ENCODE measurements around the gene PPP3R1. TPM values are rescaled to one million over a fixed set of nuclear protein-coding genes. Genes with fewer than 3 reads are reported as not detected.

The PPP3R1 gene
- total RNA-seq, 4 donors from 2014 or later = 25.8 to 32.7 (median 28.2) TPM

GRCh38 chr2:68236103-68236734, 16.1 kb downstream of the PPP3R1 start:
- TF ChIP-seq POLR2A (IDR thresholded peaks at IDR 0.05) = no peak
- TF ChIP-seq, protein P1, sequence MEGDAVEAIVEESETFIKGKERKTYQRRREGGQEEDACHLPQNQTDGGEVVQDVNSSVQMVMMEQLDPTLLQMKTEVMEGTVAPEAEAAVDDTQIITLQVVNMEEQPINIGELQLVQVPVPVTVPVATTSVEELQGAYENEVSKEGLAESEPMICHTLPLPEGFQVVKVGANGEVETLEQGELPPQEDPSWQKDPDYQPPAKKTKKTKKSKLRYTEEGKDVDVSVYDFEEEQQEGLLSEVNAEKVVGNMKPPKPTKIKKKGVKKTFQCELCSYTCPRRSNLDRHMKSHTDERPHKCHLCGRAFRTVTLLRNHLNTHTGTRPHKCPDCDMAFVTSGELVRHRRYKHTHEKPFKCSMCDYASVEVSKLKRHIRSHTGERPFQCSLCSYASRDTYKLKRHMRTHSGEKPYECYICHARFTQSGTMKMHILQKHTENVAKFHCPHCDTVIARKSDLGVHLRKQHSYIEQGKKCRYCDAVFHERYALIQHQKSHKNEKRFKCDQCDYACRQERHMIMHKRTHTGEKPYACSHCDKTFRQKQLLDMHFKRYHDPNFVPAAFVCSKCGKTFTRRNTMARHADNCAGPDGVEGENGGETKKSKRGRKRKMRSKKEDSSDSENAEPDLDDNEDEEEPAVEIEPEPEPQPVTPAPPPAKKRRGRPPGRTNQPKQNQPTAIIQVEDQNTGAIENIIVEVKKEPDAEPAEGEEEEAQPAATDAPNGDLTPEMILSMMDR (IDR thresholded peaks at IDR 0.05) = no peak
- peaks cover 22 to 97% (median 33%) of the 10 kb centered on the region in 3 donors for H3K4me1 ChIP-seq
- intact Hi-C loops (cut with DNase I) = no loop called here
- H3K36me3 ChIP-seq = no peaks in the 10 kb centered on the region
- DNase-seq = no peak
- WGBS, 2 donors = 27 to 61% methylated on average over 4 of the region's 4 CpGs
- H3K27ac ChIP-seq = peak overlapping the region in 3 of 4 donors; percentile 0 to 42 (median 36)
- H3K9me3 ChIP-seq = no peaks in the 10 kb centered on the region
- no peaks in the 10 kb centered on the region for H3K27me3 ChIP-seq
- H3K4me3 ChIP-seq = no peak overlapping the region

GRCh38 chr2:68235090-68235489, 17.2 kb downstream of the PPP3R1 start:
- Histone ChIP-seq H3K4me1 (peaks cover 12 to 97% (median 32%) of the 10 kb centered on the region in 3 donors), H3K9me3 (no peaks in the 10 kb centered on the region), H3K27ac (no peak overlapping the region), H3K36me3 (no peaks in the 10 kb centered on the region), H3K4me3 (no peak overlapping the region), H3K27me3 (no peaks in the 10 kb centered on the region)
- WGBS, 2 donors = 92 to 100% methylated on average over 1 of the region's 1 CpG
- no peak for TF ChIP-seq POLR2A (IDR thresholded peaks at IDR 0.05)
- TF ChIP-seq, protein P1 (IDR thresholded peaks at IDR 0.05) = no peak
- no peak for DNase-seq
- intact Hi-C loops (cut with DNase I) = no loop called here

GRCh38 chr2:68234405-68234804, 17.9 kb downstream of the PPP3R1 start:
- Histone ChIP-seq H3K4me1 (peaks cover 12 to 94% (median 32%) of the 10 kb centered on the region in 3 donors), H3K27me3 (no peaks in the 10 kb centered on the region), H3K36me3 (no peaks in the 10 kb centered on the region), H3K27ac (no peak overlapping the region), H3K4me3 (no peak overlapping the region), H3K9me3 (no peaks in the 10 kb centered on the region)
- no peak for DNase-seq
- TF ChIP-seq, protein P1 (IDR thresholded peaks at IDR 0.05) = no peak
- TF ChIP-seq POLR2A (IDR thresholded peaks at IDR 0.05) = no peak
- intact Hi-C loops (cut with DNase I) = no loop called here
- 80 to 88% methylated on average over 4 of the region's 4 CpGs for WGBS, 2 donors

- Histone ChIP-seq H3K27ac (peak overlapping the region in 2 of 4 donors; percentile 38 to 65), H3K36me3 (no peaks in the 10 kb centered on the region), H3K4me1 (peaks cover under 1 to 88% (median 3%) of the 10 kb centered on the region in 3 donors), H3K9me3 (no peaks in the 10 kb centered on the region), H3K27me3 (no peaks in the 10 kb centered on the region), H3K4me3 (no peak overlapping the region)
- WGBS, 2 donors = 11 to 38% methylated on average over 1 of the region's 1 CpG
- intact Hi-C loops (cut with DNase I) = no loop called here
- no peak for TF ChIP-seq POLR2A (IDR thresholded peaks at IDR 0.05)
- TF ChIP-seq, protein P1 (IDR thresholded peaks at IDR 0.05) = no peak
- no peak for DNase-seq
These were observed 21.3 kb downstream of the PPP3R1 start for GRCh38 chr2:68231061-68231372.

- no peak overlapping the region for H3K4me3 ChIP-seq
- no peaks in the 10 kb centered on the region for H3K27me3 ChIP-seq
- H3K27ac ChIP-seq = peak overlapping the region in 2 of 4 donors; percentile 38 to 65
- H3K36me3 ChIP-seq = no peaks in the 10 kb centered on the region
- no peak for TF ChIP-seq POLR2A (IDR thresholded peaks at IDR 0.05)
- TF ChIP-seq, protein P1 (IDR thresholded peaks at IDR 0.05) = no peak
- H3K9me3 ChIP-seq = no peaks in the 10 kb centered on the region
- no peak for DNase-seq
- 75% methylated on average over 5 of the region's 5 CpGs for WGBS, 2 donors
- intact Hi-C loops (cut with DNase I) = no loop called here
- peaks cover 0 to 88% (median 3%) of the 10 kb centered on the region in 3 donors for H3K4me1 ChIP-seq
These were observed 21.9 kb downstream of the PPP3R1 start for GRCh38 chr2:68230241-68231060.

Data from esophagus squamous epithelium (tissue), 5 donors.